H9 (cell line): ENCODE measurements around the gene ARHGAP10. TPM values are rescaled to one million over a fixed set of nuclear protein-coding genes. Genes with fewer than 3 reads are reported as not detected.

Experiments
- DNase-seq: peaks from one replicate; pipeline ENCODE4 v3.0.0-alpha.2; 2017
- H2AFZ ChIP-seq: one replicate; pipeline ENCODE4 v1.6.1; 2013; ENCODE audit warnings: mild to moderate bottlenecking, low read length, control low read depth, moderate library complexity
- H2AK5ac ChIP-seq: 2 replicates; pipeline ENCODE4 v1.6.1; 2013; ENCODE audit warnings: low read length, control low read depth, mixed read lengths; ENCODE audit not compliant: insufficient read length
- H2BK120ac ChIP-seq: one replicate; pipeline ENCODE4 v1.6.1; 2013; ENCODE audit warnings: low read depth, mild to moderate bottlenecking, low read length, control low read depth, inconsistent platforms; ENCODE audit not compliant: poor library complexity, severe bottlenecking
- H2BK12ac ChIP-seq: 2 replicates; pipeline ENCODE4 v1.6.1; 2013; ENCODE audit warnings: low read length, control low read depth, mixed read lengths, low read depth; ENCODE audit not compliant: insufficient read length
- H2BK15ac ChIP-seq: 2 replicates; pipeline ENCODE4 v1.6.1; 2013; ENCODE audit warnings: low read depth, low read length, control low read depth
- H2BK20ac ChIP-seq: one replicate; pipeline ENCODE4 v1.6.1; 2013; ENCODE audit warnings: low read depth, mild to moderate bottlenecking, low read length, control low read depth, inconsistent platforms; ENCODE audit not compliant: poor library complexity, severe bottlenecking
- H2BK5ac ChIP-seq: 2 replicates; pipeline ENCODE4 v1.6.1; 2013; ENCODE audit warnings: low read length, control low read depth, mixed read lengths; ENCODE audit not compliant: insufficient read length
- H3K14ac ChIP-seq: 2 replicates; pipeline ENCODE4 v1.6.1; 2013; ENCODE audit warnings: low read length, control low read depth; ENCODE audit not compliant: insufficient read depth
- H3K18ac ChIP-seq: 2 replicates; pipeline ENCODE4 v1.6.1; 2013; ENCODE audit warnings: low read depth, mild to moderate bottlenecking, mixed read lengths, low read length, control low read depth; ENCODE audit not compliant: insufficient read length
- H3K23ac ChIP-seq: 2 replicates; pipeline ENCODE4 v1.6.1; 2013; ENCODE audit warnings: low read length, control low read depth, mixed read lengths, low read depth; ENCODE audit not compliant: insufficient read length
- H3K23me2 ChIP-seq: 2 replicates; pipeline ENCODE4 v1.6.1; 2013; ENCODE audit warnings: low read depth, mild to moderate bottlenecking, mixed read lengths, low read length, control low read depth; ENCODE audit not compliant: insufficient read length, poor library complexity, severe bottlenecking
- H3K27ac ChIP-seq: 2 replicates; pipeline ENCODE4 v1.5.1; 2013; ENCODE audit warnings: low read length, control low read depth, mixed read lengths, low read depth; ENCODE audit not compliant: insufficient read length
- H3K27me3 ChIP-seq: 2 replicates; pipeline ENCODE4 v1.6.1; 2013; ENCODE audit warnings: low read length, control low read depth, inconsistent platforms; ENCODE audit not compliant: insufficient read depth
- H3K4ac ChIP-seq: 2 replicates; pipeline ENCODE4 v1.6.1; 2013; ENCODE audit warnings: low read depth, mild to moderate bottlenecking, control low read depth, inconsistent platforms, low read length, moderate library complexity
- H3K4me1 ChIP-seq: 2 replicates; pipeline ENCODE4 v1.6.1; 2013; ENCODE audit warnings: low read length, control low read depth, inconsistent platforms; ENCODE audit not compliant: insufficient read depth
- H3K4me2 ChIP-seq: 2 replicates; pipeline ENCODE4 v1.6.1; 2013; ENCODE audit warnings: low read length, control low read depth, mixed read lengths; ENCODE audit not compliant: insufficient read length, insufficient read depth
- H3K56ac ChIP-seq: 2 replicates; pipeline ENCODE4 v1.6.1; 2013; ENCODE audit warnings: low read depth, mild to moderate bottlenecking, mixed read lengths, low read length, control low read depth; ENCODE audit not compliant: insufficient read length
- H3K79me1 ChIP-seq: 2 replicates; pipeline ENCODE4 v1.6.1; 2013; ENCODE audit warnings: low read depth, mild to moderate bottlenecking, moderate library complexity, low read length, control low read depth, inconsistent platforms; ENCODE audit not compliant: insufficient read depth, poor library complexity, severe bottlenecking
- H3K79me2 ChIP-seq: 2 replicates; pipeline ENCODE4 v1.6.1; 2013; ENCODE audit warnings: low read length, control low read depth, inconsistent platforms; ENCODE audit not compliant: insufficient read depth
- H3K9ac ChIP-seq: 2 replicates; pipeline ENCODE4 v1.6.1; 2013; ENCODE audit warnings: low read length, control low read depth, mixed read lengths; ENCODE audit not compliant: insufficient read length; ENCODE audit errors: extremely low read depth
- H3K9me3 ChIP-seq: one replicate; pipeline ENCODE4 v1.6.1; 2013; ENCODE audit warnings: low read depth, low read length, inconsistent platforms; ENCODE audit not compliant: control insufficient read depth
- H3T11ph ChIP-seq: one replicate; pipeline ENCODE4 v1.6.1; 2013; ENCODE audit warnings: mild to moderate bottlenecking, low read length, control low read depth, inconsistent platforms
- H4K20me1 ChIP-seq: one replicate; pipeline ENCODE4 v1.6.1; 2013; ENCODE audit not compliant: control insufficient read depth, insufficient read length, insufficient read depth
- H4K5ac ChIP-seq: 2 replicates; pipeline ENCODE4 v1.6.1; 2013; ENCODE audit warnings: low read depth, mild to moderate bottlenecking, mixed read lengths, low read length, control low read depth; ENCODE audit not compliant: insufficient read length
- H4K8ac ChIP-seq: replicated peaks from 2 replicates; pipeline ENCODE4 v1.6.1; 2013; ENCODE audit warnings: low read length, control low read depth, mixed read lengths, low read depth; ENCODE audit not compliant: insufficient read length
- H4K91ac ChIP-seq: 2 replicates; pipeline ENCODE4 v1.6.1; 2013; ENCODE audit warnings: low read depth, mild to moderate bottlenecking, moderate library complexity, mixed read lengths, low read length, control low read depth; ENCODE audit not compliant: insufficient read length
- H3K27ac Mint-ChIP-seq, 3 experiments: 2 replicates in 2 of 3; 3 replicates in 1 of 3; pipeline ENCODE4 v1.8.0; 2020 to 2021; ENCODE audit warnings: mixed read lengths in 3 of 3, mild to moderate bottlenecking in 1 of 3, moderate library complexity in 1 of 3
- H3K27me3 Mint-ChIP-seq: 2 replicates; pipeline ENCODE4 v1.8.0; 2021; ENCODE audit warnings: low read depth, mild to moderate bottlenecking, moderate library complexity, mixed read lengths
- H3K36me3 Mint-ChIP-seq, 3 experiments: 2 replicates in 2 of 3; 3 replicates in 1 of 3; pipeline ENCODE4 v1.8.0; 2020 to 2021; ENCODE audit warnings: low read depth in 3 of 3, mixed read lengths in 3 of 3; ENCODE audit not compliant: insufficient read depth in 1 of 3
- H3K4me1 Mint-ChIP-seq, 2 experiments: 2 replicates each; pipeline ENCODE4 v1.8.0; 2020; ENCODE audit warnings: mixed read lengths in 2 of 2
- H3K4me3 Mint-ChIP-seq, 2 experiments: 2 replicates in 1 of 2; 3 replicates in 1 of 2; pipeline ENCODE4 v1.8.0; 2020 to 2021; ENCODE audit warnings: mild to moderate bottlenecking in 2 of 2, mixed read lengths in 2 of 2, moderate library complexity in 1 of 2
- H3K9me3 Mint-ChIP-seq, 2 experiments: 2 replicates in 1 of 2; 3 replicates in 1 of 2; pipeline ENCODE4 v1.8.0; 2020; ENCODE audit warnings: mild to moderate bottlenecking in 2 of 2, mixed read lengths in 2 of 2, moderate library complexity in 1 of 2
- CTCF ChIP-seq: fragments of 200-600 bp; sonication (generic); conservative IDR thresholded peaks from 3 replicates; pipeline ENCODE4 v1.8.0; 2021; ENCODE audit warnings: antibody characterized with exemption, mild to moderate bottlenecking
- WGBS: extraction: QIAGEN DNeasy Blood & Tissue Kit; methylation state at CpG from one replicate; pipeline ENCODE4 v1.1.7; 2013; ENCODE audit warnings: missing lambda C conversion rate, low lambda C conversion rate, mixed read lengths; ENCODE audit not compliant: insufficient read length; ENCODE audit errors: extremely low coverage; 5-methylcytosine and 5-hydroxymethylcytosine counted together
- total RNA-seq: library from RNA; stranded (reverse); gene quantifications from 2 replicates; pipeline ENCODE4 v1.2.1, GENCODE V29; 2021

The ARHGAP10 gene
- total RNA-seq, 1 experiment from 2014 or later, result 7.8 TPM

GRCh38 chr4:147984065-147984777 lies 252.3 kb downstream of the ARHGAP10 start:
- Histone ChIP-seq H3K4me1 (peaks cover 8% of the 10 kb centered on the region; the same call in 1 of the 2 replicates), H4K91ac (no peak overlapping the region), H3K4me2 (no peak overlapping the region), H3K9me3 (no peaks in the 10 kb centered on the region), H3K9ac (no peak overlapping the region), H3K4ac (no peak overlapping the region), H3K23me2 (no peaks in the 10 kb centered on the region), H3K27me3 (no peaks in the 10 kb centered on the region), H4K5ac (no peak overlapping the region), H2AFZ (no peak overlapping the region), H4K8ac (no peak overlapping the region), H3T11ph (no peak overlapping the region), H2BK15ac (0 out of 2 replicates have a peak overlapping the region, but pooled peaks have one; percentile 5), H3K27ac (no peak overlapping the region), H3K23ac (no peak overlapping the region), H2BK5ac (no peak overlapping the region), H4K20me1 (peaks cover 3% of the 10 kb centered on the region), H2BK120ac (no peak overlapping the region), H3K79me2 (no peaks in the 10 kb centered on the region), H3K56ac (no peak overlapping the region), H2BK20ac (no peak overlapping the region), H3K14ac (peak overlapping the region; percentile 58; the same call in 1 of the 2 replicates), H2BK12ac (no peak overlapping the region), H2AK5ac (no peak overlapping the region), H3K18ac (peak overlapping the region; percentile 70), H3K79me1 (no peaks in the 10 kb centered on the region)
- DNase-seq, result peak; percentile 83
- peak; percentile 85 for TF ChIP-seq CTCF
- Mint-ChIP-seq H3K4me1 (peaks cover 36 to 37% of the 10 kb centered on the region in 2 experiments), H3K36me3 (no peaks in the 10 kb centered on the region; a peak in 1 of 7 replicates), H3K9me3 (no peaks in the 10 kb centered on the region; a peak in 1 of 5 replicates), H3K4me3 (no peak overlapping the region), H3K27ac (peak overlapping the region in 2 of 3 experiments; percentile 32 to 42; a peak in 2 of 7 replicates), H3K27me3 (no peaks in the 10 kb centered on the region)
- WGBS, result no CpG with 5 or more reads among the region's 15 CpGs
